ENCODE measurements around the gene SPAG9.

The SPAG9 gene

DNA sequence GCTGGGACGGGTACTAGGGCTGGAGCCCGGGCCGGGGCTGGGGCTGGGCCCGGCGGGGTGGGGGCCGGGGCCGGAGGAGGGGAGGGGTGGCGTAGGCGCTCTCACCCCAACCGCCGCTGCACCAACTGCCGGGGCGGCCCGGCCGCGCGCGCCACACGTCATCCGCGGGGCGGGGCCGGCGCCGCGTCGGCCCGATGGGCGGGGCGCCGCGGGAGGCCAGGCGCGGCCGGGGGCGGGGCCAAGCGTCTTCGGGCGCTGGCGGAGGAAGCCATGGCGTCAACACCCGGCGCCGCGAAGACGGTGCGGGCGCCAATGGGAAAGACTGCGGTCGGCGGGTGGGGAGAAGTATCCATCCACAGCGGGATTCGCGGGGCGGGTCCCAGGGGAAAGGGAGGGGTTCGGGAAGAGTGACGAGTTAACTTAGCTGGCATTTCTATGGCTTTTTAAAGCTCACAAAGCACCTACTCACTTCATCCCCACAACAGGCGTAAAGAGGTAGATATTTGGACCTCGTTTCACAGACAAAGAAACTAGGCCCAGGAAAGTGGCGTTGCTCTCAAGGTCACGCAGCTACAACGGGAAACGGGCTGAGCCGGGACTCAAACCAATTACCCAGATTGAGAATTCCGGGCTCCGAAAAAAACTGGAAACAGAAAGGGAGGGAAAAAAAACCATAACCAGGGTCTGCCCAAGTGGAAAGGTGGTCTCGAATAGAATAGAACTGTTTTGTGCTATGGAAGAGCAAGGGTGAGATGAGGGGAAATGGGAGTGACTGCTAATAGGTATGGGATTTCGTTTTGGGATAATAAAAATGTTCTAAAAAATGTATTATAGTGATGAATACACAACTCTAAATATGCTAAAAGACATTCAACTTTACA, at the start of gene SPAG9:
TSS of gene SPAG9 (minus strand) at position 130 of the 881 bp plus-strand sequence. CDS start 212 bp downstream, outside the sequence.
- Histone ChIP-seq H3K9me3 (ENCODE audit: control insufficient read depth, insufficient read depth, low read length) (no peaks in the 10 kb centered on the region), H3K79me2 (ENCODE audit: control insufficient read depth, low read length) (peaks cover 52% of the 10 kb centered on the region), H3K27me3 (ENCODE audit: control insufficient read depth, low read length) (no peaks in the 10 kb centered on the region), H3K9me2 (replicated peaks; ENCODE audit: control insufficient read depth, low read length) (no peaks in the 10 kb centered on the region), H3K4me1 (ENCODE audit: control insufficient read depth, low read length) (peaks cover 34% of the 10 kb centered on the region), H3K4me2 (ENCODE audit: low read length) (peak within 1 kb of the TSS; percentile 94), H3K4me3 (ENCODE audit: low read length) (peak within 1 kb of the TSS; percentile 83), H3F3A (ENCODE audit: control insufficient read depth, insufficient read depth) (0 out of 2 replicates have a peak, but pooled peaks cover 2% of the 10 kb centered on the region), H4K20me1 (ENCODE audit: control insufficient read depth, insufficient read depth, low read depth, low read length) (peaks cover 14% of the 10 kb centered on the region), H3K27ac (ENCODE audit: low read depth, low read length) (peak within 1 kb of the TSS; percentile 67), H3K36me3 (ENCODE audit: control insufficient read depth, low read length) (peaks cover 6% of the 10 kb centered on the region)
- no peak for TF ChIP-seq CTCF (IDR thresholded peaks at IDR 0.05; ENCODE audit: low read depth, low read length, poor library complexity, severe bottlenecking)
- TF ChIP-seq EZH2phosphoT487 (IDR thresholded peaks at IDR 0.05; ENCODE audit: borderline replicate concordance, low read length), result no peak

DNA sequence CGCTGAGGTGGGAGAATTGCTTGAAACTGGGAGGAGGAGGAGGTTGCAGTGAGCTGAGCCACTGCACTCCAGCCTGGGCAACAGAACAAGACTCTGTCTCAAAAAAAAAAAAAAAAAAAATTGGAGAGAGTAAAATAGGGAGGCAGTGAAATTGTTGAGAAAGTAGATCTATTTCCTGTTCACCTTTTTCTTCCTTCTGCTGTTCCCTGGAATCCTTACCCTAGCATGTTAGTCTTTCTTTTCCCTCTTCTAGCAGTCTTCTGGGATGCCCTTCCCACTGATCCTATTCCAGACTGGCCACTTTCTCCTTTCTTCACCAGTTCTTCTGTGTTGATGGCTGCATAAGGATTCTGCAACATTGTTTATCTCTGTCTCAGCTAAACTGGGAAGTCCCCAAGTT, 48.7 kb upstream of the SPAG9 start:
- no peaks in the 10 kb centered on the region for H3K27me3 ChIP-seq (ENCODE audit: control insufficient read depth, low read length)
- peaks cover 32% of the 10 kb centered on the region for H3K79me2 ChIP-seq (ENCODE audit: control insufficient read depth, low read length)
- H3K4me2 ChIP-seq (ENCODE audit: low read length), result no peak overlapping the region
- H4K20me1 ChIP-seq (ENCODE audit: control insufficient read depth, insufficient read depth, low read depth, low read length), result no peaks in the 10 kb centered on the region
- H3K27ac ChIP-seq (ENCODE audit: low read depth, low read length), result no peak overlapping the region
- TF ChIP-seq CTCF (IDR thresholded peaks at IDR 0.05; ENCODE audit: low read depth, low read length, poor library complexity, severe bottlenecking), result no peak
- TF ChIP-seq EZH2phosphoT487 (IDR thresholded peaks at IDR 0.05; ENCODE audit: borderline replicate concordance, low read length), result no peak
- peaks cover 73% of the 10 kb centered on the region for H3K36me3 ChIP-seq (ENCODE audit: control insufficient read depth, low read length)
- no peaks in the 10 kb centered on the region for H3K9me2 ChIP-seq (replicated peaks; ENCODE audit: control insufficient read depth, low read length)
- no peaks in the 10 kb centered on the region for H3K9me3 ChIP-seq (ENCODE audit: control insufficient read depth, insufficient read depth, low read length)
- H3F3A ChIP-seq (ENCODE audit: control insufficient read depth, insufficient read depth), result peaks cover 34% of the 10 kb centered on the region
- H3K4me3 ChIP-seq (ENCODE audit: low read length), result no peak overlapping the region
- peaks cover 19% of the 10 kb centered on the region for H3K4me1 ChIP-seq (ENCODE audit: control insufficient read depth, low read length)

DNA sequence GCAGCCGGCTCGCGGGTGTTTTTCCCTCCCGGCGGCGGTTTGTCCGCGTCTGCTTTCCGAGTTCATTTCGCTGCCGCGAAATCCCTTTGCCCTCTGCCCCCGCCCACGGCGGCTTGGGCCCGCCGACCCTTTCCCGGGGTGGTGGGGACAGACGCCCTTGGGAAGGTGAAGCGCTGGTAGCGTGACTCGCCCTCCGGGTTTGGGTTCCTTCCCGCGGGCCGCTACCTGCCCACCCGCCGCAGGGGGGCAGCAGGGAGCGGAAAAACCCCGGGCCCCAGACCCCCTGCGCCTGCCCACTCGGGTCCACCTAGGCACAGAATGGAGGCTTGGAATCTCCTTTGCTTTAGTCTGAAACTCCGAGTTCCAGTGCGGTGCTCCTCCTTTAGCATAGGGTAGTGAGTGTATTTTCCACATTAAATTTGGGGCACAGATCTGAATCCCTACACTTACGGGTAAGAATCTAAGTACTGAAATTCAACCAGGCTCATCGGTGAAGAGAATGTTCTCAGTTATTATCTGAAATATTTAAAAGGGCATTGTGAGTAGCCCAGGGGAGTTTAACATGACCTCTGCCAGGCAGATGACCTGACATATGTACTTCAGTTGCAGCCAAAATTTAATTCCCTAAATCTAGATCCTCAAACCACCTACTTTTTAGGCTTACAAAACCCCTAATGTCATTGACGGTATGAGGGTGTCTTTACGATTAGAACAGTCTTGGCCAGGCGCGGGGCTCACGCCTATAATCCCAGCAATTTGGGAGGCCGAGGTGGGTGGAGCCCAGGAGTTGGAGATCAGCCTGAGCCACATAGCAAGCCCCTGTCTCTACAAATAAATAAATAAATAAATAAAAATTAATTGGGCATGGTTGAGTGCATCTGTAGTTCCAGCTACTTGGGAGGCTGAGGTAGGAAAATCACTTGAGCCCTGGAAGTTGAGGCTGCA, 46.6 kb upstream of the SPAG9 start:
- Histone ChIP-seq H4K20me1 (ENCODE audit: control insufficient read depth, insufficient read depth, low read depth, low read length) (no peaks in the 10 kb centered on the region), H3K36me3 (ENCODE audit: control insufficient read depth, low read length) (peaks cover 75% of the 10 kb centered on the region), H3K4me3 (ENCODE audit: low read length) (peak overlapping the region; percentile 74), H3K4me1 (ENCODE audit: control insufficient read depth, low read length) (peaks cover 19% of the 10 kb centered on the region), H3K79me2 (ENCODE audit: control insufficient read depth, low read length) (peaks cover 32% of the 10 kb centered on the region), H3K27ac (ENCODE audit: low read depth, low read length) (peak overlapping the region; percentile 69), H3K4me2 (ENCODE audit: low read length) (peak overlapping the region; percentile 86), H3F3A (ENCODE audit: control insufficient read depth, insufficient read depth) (peaks cover 35% of the 10 kb centered on the region), H3K9me2 (replicated peaks; ENCODE audit: control insufficient read depth, low read length) (no peaks in the 10 kb centered on the region), H3K9me3 (ENCODE audit: control insufficient read depth, insufficient read depth, low read length) (no peaks in the 10 kb centered on the region), H3K27me3 (ENCODE audit: control insufficient read depth, low read length) (no peaks in the 10 kb centered on the region)
- TF ChIP-seq EZH2phosphoT487 (IDR thresholded peaks at IDR 0.05; ENCODE audit: borderline replicate concordance, low read length), result no peak
- TF ChIP-seq CTCF (IDR thresholded peaks at IDR 0.05; ENCODE audit: low read depth, low read length, poor library complexity, severe bottlenecking), result peak; percentile 94
